Putamen (tissue), 1 donor: ENCODE measurements around the gene TMX1.

Experiments used
- DNase-seq: peaks from one replicate; pipeline ENCODE4 v3.0.0-alpha.2; 2016; ENCODE audit warnings: low spot score

TMX1 gene

DNA sequence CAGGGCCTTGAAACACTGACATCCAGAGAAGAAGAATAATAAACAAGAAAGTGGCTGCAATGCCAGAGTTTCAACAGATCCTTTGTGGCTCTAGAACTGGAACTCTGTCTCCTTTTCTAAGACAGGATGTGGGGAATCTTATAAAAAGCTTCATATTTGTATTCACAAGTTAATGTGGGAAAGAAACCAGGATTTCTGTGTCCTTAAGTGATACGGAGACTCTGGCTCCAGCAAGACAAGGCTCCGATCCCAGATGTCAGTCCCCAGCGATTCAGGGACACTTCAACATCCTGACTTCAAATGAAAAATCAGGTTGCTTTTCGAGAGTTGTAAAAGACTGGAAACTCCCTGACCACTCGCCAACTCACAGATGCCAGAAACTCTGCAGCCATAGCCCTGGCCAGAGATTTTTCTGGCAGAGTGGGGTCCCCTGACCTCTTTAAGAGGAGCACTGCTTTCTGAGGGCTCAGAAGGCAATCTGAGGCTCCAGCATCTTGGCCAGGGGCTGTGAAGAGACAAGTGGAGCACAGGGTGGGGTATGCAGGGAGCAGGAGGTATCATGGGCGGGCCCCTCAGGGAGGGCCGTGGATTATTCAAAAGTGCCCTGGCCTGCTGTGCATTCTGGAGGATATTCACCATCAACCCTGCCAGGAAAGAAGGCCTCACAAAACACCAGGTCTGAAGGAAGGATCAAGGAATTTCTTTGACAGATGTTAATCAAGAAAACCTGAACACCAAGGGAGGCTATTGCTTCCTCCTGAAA is 53.3 kb downstream of the TMX1 start:
- peak; percentile 22 for DNase-seq

DNA sequence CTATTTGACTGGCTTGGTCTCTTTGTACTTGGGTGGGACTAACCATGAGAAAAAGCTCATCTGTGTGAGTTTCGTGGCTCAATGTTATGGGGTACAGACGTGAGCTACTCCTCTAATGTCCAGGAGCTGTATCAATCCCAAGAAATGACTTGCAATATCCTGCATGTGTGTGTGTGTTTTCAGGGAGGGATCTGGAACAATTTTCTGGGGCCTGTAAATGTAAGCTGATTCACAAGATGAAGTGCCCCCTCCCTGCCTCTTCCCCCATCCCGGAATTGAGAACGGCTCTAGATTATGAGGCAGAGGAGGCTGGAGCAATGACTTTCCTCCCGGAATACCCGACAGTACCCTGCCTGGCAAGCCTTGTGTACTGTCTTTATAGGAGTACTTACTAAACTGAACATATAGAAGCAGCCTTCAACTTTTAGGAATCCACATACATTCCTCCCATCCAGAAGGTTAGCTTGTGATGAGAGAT is 53.9 kb downstream of the TMX1 start:
- DNase-seq = no peak

- DNase-seq = no peak
Observed at GRCh38 chr14:51294951-51295525, 55.0 kb downstream of the TMX1 start.

GRCh38 chr14:51295646-51296263 is 55.7 kb downstream of the TMX1 start:
- no peak for DNase-seq

DNA sequence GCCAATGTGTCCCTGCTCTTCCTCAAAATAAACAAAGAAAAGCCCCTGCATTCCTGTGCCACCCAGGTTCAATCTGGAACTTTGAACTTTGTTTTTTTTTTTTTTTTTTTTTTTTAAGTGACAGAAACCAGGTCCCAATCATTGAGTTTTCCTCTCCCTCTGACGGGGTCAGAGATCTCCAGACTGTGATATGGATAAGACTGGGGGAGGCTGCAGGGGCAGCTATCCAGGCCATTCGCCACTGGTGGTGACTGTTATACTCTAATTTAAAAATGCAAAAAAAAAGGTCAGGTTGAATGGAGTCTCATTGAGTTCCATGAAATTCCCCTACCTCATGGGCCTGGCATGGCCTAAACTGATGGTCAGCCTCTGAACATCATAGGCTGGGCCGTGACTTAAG is 57.0 kb downstream of the TMX1 start:
- no peak for DNase-seq

DNA sequence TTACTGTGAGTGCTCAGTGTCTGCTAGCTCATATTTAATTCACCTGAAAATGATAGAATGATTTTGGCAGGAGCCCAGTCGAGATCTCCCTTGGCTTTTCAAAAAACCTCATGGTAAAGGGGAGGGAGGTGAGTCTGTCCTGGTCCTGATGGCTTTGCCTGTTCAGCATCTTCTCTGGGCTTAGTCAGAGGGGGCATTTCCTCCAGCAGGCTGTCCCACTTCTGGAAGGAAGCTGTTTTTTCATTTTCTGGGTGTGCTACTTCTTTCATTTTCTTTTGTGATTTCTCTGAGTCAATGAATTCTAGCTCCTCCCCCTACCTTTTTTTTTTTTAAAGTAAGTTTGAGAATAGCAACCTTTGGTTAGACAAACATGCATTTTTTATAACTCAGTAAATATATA is 58.8 kb downstream of the TMX1 start:
- no peak for DNase-seq

- no peak for DNase-seq
Observed at GRCh38 chr14:51302295-51303030, 62.4 kb downstream of the TMX1 start.

DNA sequence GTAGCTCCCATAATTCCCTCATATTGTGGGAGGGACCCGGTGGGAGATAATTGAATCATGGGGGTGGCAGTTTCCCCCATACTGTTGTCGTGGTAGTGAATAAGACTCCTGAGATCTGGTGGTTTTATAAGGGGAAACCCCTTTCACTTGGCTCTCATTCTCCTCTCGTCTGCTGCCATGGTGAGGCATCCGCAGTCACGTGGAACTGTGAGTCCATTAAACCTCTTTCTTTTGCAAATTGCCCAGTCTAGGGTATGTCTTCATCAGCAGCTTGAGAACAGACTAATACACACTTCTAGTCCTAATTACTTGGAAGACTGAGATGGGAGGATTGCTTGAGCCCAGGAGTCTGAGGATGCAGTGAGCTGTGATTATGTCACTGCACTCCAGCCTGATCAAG is 64.4 kb downstream of the TMX1 start:
- DNase-seq = no peak

GRCh38 chr14:51304941-51305340 is 64.9 kb downstream of the TMX1 start:
- no peak for DNase-seq

GRCh38 chr14:51305751-51306150 is 65.7 kb downstream of the TMX1 start:
- DNase-seq = no peak
